Activated T-helper 1 cell treated with Interleukin-2 at 50 U/mL for 16 hours (primary cell): Measurements from ENCODE around the gene ARHGDIB.

Experiments
- DNase-seq: peaks from one replicate; pipeline ENCODE4 v3.0.0-alpha.2; 2020; ENCODE audit warnings: low read depth

The ARHGDIB gene

DNA sequence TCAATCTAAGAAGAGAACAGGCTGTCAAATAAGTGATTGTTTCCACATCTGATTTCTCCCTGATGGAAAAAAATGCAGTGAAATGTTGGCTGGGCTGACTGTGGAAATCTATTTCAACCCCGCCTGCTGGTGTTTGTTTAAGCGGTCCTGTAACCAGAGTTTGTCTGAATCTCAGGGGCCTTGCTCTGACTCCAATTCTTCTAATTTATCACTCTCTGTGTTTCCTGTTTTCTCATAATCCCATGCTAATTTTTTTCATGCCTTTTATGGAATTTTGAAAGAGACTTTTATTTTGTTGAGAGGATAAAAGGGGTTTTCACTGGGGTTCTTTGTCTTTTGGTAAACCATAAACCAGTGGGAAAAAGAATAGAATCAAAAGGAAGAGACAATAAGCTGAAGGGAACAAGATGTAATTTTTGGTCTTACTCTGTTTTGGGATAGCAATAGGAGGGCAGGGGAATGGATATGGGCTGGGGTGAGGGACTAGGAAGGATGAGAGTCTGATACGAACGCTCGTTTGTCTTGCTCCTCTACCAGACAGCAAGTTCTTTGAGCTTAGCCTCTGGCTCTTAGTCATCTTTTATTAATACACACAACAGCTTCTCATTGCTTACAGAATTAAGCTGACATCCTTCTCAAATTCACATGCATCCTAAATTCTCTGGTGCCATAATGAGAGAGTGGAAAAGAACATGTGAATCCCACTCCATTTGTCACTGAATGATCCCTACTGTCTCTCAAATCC, 67.7 kb downstream of the ARHGDIB start:
- no peak for DNase-seq

DNA sequence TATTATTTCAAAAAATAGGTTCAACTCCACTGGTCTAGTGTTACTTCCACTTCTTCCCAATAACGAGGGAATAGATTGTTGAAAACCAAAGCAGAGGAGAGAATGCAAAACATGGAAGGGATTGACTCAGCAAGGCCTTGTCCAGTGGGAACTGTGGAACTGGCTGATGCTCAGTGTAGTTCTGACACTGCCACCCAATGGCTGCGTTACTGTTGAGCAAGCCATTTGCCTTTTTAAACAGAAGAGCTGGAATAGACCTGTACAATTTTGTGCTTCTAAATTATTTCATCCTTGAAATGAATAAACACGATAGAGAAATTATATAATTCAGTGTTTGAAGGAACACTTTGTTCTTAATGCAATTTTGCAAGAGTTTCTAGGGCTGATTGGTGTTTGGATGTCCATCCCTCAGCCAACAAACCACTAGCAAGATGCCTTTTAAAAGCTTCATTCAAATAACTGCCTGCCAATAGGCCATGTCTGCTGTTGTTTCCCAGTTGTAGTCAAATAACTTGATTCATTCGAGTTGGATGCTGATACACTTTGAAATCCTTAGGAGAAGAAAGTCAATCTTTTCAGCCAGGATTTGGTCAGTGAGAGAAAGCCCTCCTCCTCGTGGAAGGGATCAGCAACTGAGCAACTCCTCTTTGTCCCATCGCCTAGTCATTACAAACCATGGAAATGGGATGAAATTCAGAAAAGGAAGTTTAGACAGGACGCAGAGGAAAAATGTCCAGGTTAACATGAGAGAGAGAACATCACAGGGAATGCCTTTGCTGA, 68.5 kb downstream of the ARHGDIB start:
- no peak for DNase-seq
